Panc1 (cell line): Measurements from ENCODE around the gene AURKAIP1. TPM values are rescaled to one million over a fixed set of nuclear protein-coding genes. Genes with fewer than 3 reads are reported as not detected.

Experiments used
- ATAC-seq: fragments of 200-7000 bp; cut with Tn5 transposase; 2 replicates; pipeline ENCODE4 v1.9.1; 2020; ENCODE audit warnings: mild to moderate bottlenecking, moderate library complexity
- BruUV-seq: library from RNA; stranded (reverse); fragments of 400-500 nt; replicated peaks from 2 replicates; lab custom pipeline; 2021; lab: Mats Ljungman, UMichigan
- CTCF ChIA-PET: fragments of 300-600 bp; sonication (Branson Sonifier 250); formaldehyde crosslinking; loops from one replicate; lab custom pipeline; 2022; ENCODE audit warnings: antibody characterized with exemption; lab: Charles Lee
- POLR2A ChIA-PET: fragments of 300-600 bp; sonication (Branson Sonifier 250); formaldehyde crosslinking; loops from one replicate; lab custom pipeline; 2022; ENCODE audit warnings: antibody characterized with exemption; lab: Charles Lee
- DNase-seq: peaks from one replicate; pipeline ENCODE4 v3.0.0-alpha.2; 2010; ENCODE audit warnings: low read depth, low spot score
- H3K27ac ChIP-seq: 2 replicates; pipeline ENCODE4 v1.5.1; 2011; ENCODE audit warnings: mild to moderate bottlenecking, low read length, inconsistent platforms
- H3K27me3 ChIP-seq: fragments of 200-500 bp; sonication (Bioruptor generic); 2 replicates; pipeline ENCODE4 v1.6.0; 2014; ENCODE audit warnings: low read length, inconsistent platforms; ENCODE audit not compliant: control insufficient read depth, insufficient read depth
- H3K36me3 ChIP-seq: fragments of 200-500 bp; sonication (Bioruptor generic); 2 replicates; pipeline ENCODE4 v1.5.1; 2014; ENCODE audit warnings: inconsistent platforms, mild to moderate bottlenecking, low read length, moderate library complexity; ENCODE audit not compliant: control insufficient read depth, insufficient read depth
- H3K4me1 ChIP-seq: 2 replicates; pipeline ENCODE4 v1.5.1; 2011; ENCODE audit warnings: inconsistent platforms, mild to moderate bottlenecking, low read length, moderate library complexity; ENCODE audit not compliant: control insufficient read depth, insufficient read depth
- H3K4me3 ChIP-seq, 2 experiments: 2 replicates each; pipeline ENCODE4 v1.5.1; 2011 to 2012; ENCODE audit warnings: low read depth in 2 of 2, low read length in 2 of 2, mild to moderate bottlenecking in 2 of 2, inconsistent platforms in 1 of 2, moderate library complexity in 1 of 2
- H3K9me3 ChIP-seq: fragments of 200-500 bp; sonication (Bioruptor generic); 2 replicates; pipeline ENCODE4 v1.5.1; 2014; ENCODE audit warnings: low read depth, mild to moderate bottlenecking, inconsistent platforms, low read length, moderate library complexity; ENCODE audit not compliant: control insufficient read depth, insufficient read depth
- CTCF ChIP-seq: fragments of 450-650 bp; IDR thresholded peaks from 2 replicates; pipeline ENCODE4 v1.5.1; 2017; ENCODE audit warnings: mild to moderate bottlenecking
- POLR2AphosphoS5 ChIP-seq: IDR thresholded peaks from 2 replicates; pipeline ENCODE4 v1.6.1; 2012; ENCODE audit warnings: mild to moderate bottlenecking, low read depth, low read length, moderate library complexity
- REST ChIP-seq, 2 experiments: IDR thresholded peaks; 2 replicates each; pipeline ENCODE4 v1.6.1; 2011 to 2012; ENCODE audit warnings: low read depth in 2 of 2, control low read depth in 1 of 2, low read length in 1 of 2, mild to moderate bottlenecking in 1 of 2, moderate library complexity in 1 of 2; ENCODE audit not compliant: insufficient read depth in 1 of 2
- SIN3A ChIP-seq: IDR thresholded peaks from 2 replicates; pipeline ENCODE4 v1.6.1; 2012; ENCODE audit warnings: low read depth, mild to moderate bottlenecking, low read length, moderate library complexity, borderline replicate concordance; ENCODE audit not compliant: insufficient read depth
- TCF7L2 ChIP-seq: IDR thresholded peaks from 2 replicates; pipeline ENCODE4 v1.6.1; 2011; ENCODE audit warnings: mild to moderate bottlenecking, low read depth, low read length, inconsistent platforms
- in situ Hi-C: cut with HindIII; loops from 2 replicates; pipeline ENCODE4 v1.10.0; 2016; ENCODE audit warnings: low sequenced_read_pairs, low pct_unique_long_range_greater_than_20kb
- intact Hi-C: fragments of 100-400 bp; cut with micrococcal nuclease; formaldehyde crosslinking; loops from one replicate; pipeline ENCODE4 v1.10.0; 2022; ENCODE audit not compliant: unreplicated experiment
- total RNA-seq: library from RNA; stranded (reverse); gene quantifications from one replicate; pipeline ENCODE4 v1.2.1, GENCODE V29; 2021; ENCODE audit not compliant: unreplicated experiment

AURKAIP1 gene
- total RNA-seq, 1 experiment from 2014 or later = 335 TPM

DNA sequence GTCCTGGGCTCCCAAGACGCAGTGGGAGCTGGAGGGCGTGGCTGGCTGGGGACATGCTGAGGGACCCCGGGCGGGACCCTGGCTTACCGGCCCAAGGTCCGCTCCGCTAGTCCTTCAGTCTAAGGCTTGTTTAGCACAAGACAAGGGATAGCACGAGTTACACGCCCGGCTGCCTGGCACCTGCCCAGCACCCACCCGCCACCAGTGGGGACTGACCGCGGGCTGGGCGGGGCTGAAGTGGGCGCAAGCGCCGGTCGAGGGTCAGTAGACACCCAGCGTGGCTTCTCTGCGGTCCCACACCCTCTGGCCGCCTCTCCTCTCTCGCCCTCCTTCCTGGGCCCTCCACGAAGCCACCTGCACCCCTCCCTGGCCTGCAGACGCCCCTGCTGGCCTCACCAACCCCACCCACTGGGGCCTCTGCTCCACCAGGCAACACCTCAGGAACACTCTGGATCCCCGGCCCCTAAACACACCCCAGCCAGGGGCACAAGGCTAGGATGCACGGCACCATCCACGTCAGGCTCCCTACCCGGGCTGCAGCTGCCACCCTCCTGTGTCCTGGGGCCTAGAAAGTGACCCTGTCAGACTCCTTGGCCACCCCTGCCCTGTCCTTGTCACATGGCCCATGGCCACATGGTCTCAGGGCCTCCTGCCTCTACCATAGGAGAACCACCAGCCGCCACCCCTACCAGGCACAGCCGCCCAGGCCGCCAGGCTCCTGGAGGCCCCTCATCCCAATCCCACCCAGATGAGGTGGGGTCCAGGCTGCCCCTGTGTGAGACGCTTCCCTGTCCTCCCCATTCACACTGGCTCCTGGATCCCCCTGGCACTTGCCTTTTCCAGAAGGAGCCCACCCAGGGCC, 37.8 kb downstream of the AURKAIP1 start:
- Histone ChIP-seq H3K27ac (no peak overlapping the region), H3K27me3 (no peaks in the 10 kb centered on the region), H3K4me3 (no peak overlapping the region), H3K9me3 (no peaks in the 10 kb centered on the region), H3K4me1 (no peaks in the 10 kb centered on the region), H3K36me3 (no peaks in the 10 kb centered on the region)
- ATAC-seq (no peak), DNase-seq (no peak)
- ChIA-PET CTCF (no interaction called here), POLR2A (no interaction called here)
- BruUV-seq = no TSS peak
- TF ChIP-seq TCF7L2 (no peak), REST (IDR thresholded peaks at IDR 0.05; ENCODE audit: insufficient read depth in 1 of 2, low read depth in 2 of 2, low read length in 1 of 2) (no peak), SIN3A (no peak), CTCF (no peak), POLR2AphosphoS5 (no peak)
- intact Hi-C loops (no loop called here), in situ Hi-C loops (no loop called here)

- in situ Hi-C loops (no loop called here), intact Hi-C loops (no loop called here)
- DNase-seq (no peak), ATAC-seq (no peak)
- Histone ChIP-seq H3K9me3 (no peaks in the 10 kb centered on the region), H3K36me3 (no peaks in the 10 kb centered on the region), H3K4me1 (no peaks in the 10 kb centered on the region), H3K4me3 (no peak overlapping the region), H3K27ac (no peak overlapping the region), H3K27me3 (no peaks in the 10 kb centered on the region)
- BruUV-seq = no TSS peak
- ChIA-PET POLR2A (no interaction called here), CTCF (no interaction called here)
- TF ChIP-seq CTCF = no peak
- TF ChIP-seq POLR2AphosphoS5 = no peak
- TF ChIP-seq TCF7L2 = no peak
- TF ChIP-seq SIN3A = no peak
- TF ChIP-seq REST (IDR thresholded peaks at IDR 0.05; ENCODE audit: insufficient read depth in 1 of 2, low read depth in 2 of 2, low read length in 1 of 2) = no peak
Observed at GRCh38 chr1:1336446-1336845, 38.6 kb downstream of the AURKAIP1 start.
